ENCODE results near the gene HJURP. TPM values are rescaled to one million over a fixed set of nuclear protein-coding genes. Genes with fewer than 3 reads are reported as not detected.

Gene HJURP
- total RNA-seq, 4 donors from 2014 or later = under 0.01 to 0.23 (median 0.19) TPM; not detected in 1

GRCh38 chr2:233850745-233851144, 3.6 kb downstream of the HJURP start:
- DNase-seq (ENCODE audit: extremely low spot score) = peak; percentile 17
- H3K27me3 ChIP-seq = peaks cover 0 to 44% (median 0%) of the 10 kb centered on the region in 4 donors
- H3K9me3 ChIP-seq = no peaks in the 10 kb centered on the region
- no peak overlapping the region for H3K4me3 ChIP-seq
- TF ChIP-seq CTCF (IDR thresholded peaks at IDR 0.05) (no peak), POLR2AphosphoS5 (IDR thresholded peaks at IDR 0.05) (no peak), EP300 (IDR thresholded peaks at IDR 0.05) (no peak), POLR2A (IDR thresholded peaks at IDR 0.05; ENCODE audit: low read depth) (no peak)
- H3K36me3 ChIP-seq = no peaks in the 10 kb centered on the region
- 93% methylated on average over 7 of the region's 7 CpGs for WGBS
- peaks cover 8 to 19% (median 12%) of the 10 kb centered on the region in 4 donors for H3K4me1 ChIP-seq
- intact Hi-C loops (cut with DNase I) = no loop called here
- H3K27ac ChIP-seq (replicated peaks in 1 of 4) = no peak overlapping the region

- TF ChIP-seq POLR2AphosphoS5 (IDR thresholded peaks at IDR 0.05) = no peak
- TF ChIP-seq CTCF (IDR thresholded peaks at IDR 0.05) = no peak
- TF ChIP-seq EP300 (IDR thresholded peaks at IDR 0.05) = no peak
- TF ChIP-seq POLR2A (IDR thresholded peaks at IDR 0.05; ENCODE audit: low read depth) = no peak
- H3K4me1 ChIP-seq = peaks cover 8 to 11% (median 9%) of the 10 kb centered on the region in 4 donors
- H3K9me3 ChIP-seq = no peaks in the 10 kb centered on the region
- WGBS = 93% methylated on average over 13 of the region's 13 CpGs
- H3K27me3 ChIP-seq = peaks cover 0 to 44% (median 0%) of the 10 kb centered on the region in 4 donors
- H3K36me3 ChIP-seq = no peaks in the 10 kb centered on the region
- no peak overlapping the region for H3K4me3 ChIP-seq
- peak; percentile 45 for DNase-seq (ENCODE audit: extremely low spot score)
- intact Hi-C loops (cut with DNase I) = no loop called here
- H3K27ac ChIP-seq (replicated peaks in 1 of 4) = no peak overlapping the region
These were observed 4.6 kb downstream of the HJURP start for GRCh38 chr2:233849607-233850271.

- Histone ChIP-seq H3K36me3 (no peaks in the 10 kb centered on the region), H3K27ac (replicated peaks in 1 of 4) (no peak overlapping the region), H3K9me3 (no peaks in the 10 kb centered on the region), H3K4me3 (no peak overlapping the region), H3K27me3 (peaks cover 0 to 44% (median 0%) of the 10 kb centered on the region in 4 donors), H3K4me1 (no peaks in the 10 kb centered on the region)
- no peak for TF ChIP-seq CTCF (IDR thresholded peaks at IDR 0.05)
- TF ChIP-seq EP300 (IDR thresholded peaks at IDR 0.05) = no peak
- no peak for TF ChIP-seq POLR2AphosphoS5 (IDR thresholded peaks at IDR 0.05)
- no peak for TF ChIP-seq POLR2A (IDR thresholded peaks at IDR 0.05; ENCODE audit: low read depth)
- whole genome bisulfite sequencing = 91% methylated on average over 13 of the region's 13 CpGs
- DNase-seq (ENCODE audit: extremely low spot score) = peak; percentile 21
- intact Hi-C loops (cut with DNase I) = no loop called here
These were observed 6.1 kb downstream of the HJURP start for GRCh38 chr2:233848276-233848675.

GRCh38 chr2:233847248-233847898, 7.0 kb downstream of the HJURP start:
- Histone ChIP-seq H3K27me3 (peaks cover 0 to 39% (median 0%) of the 10 kb centered on the region in 4 donors), H3K36me3 (no peaks in the 10 kb centered on the region), H3K27ac (replicated peaks in 1 of 4) (no peak overlapping the region), H3K9me3 (no peaks in the 10 kb centered on the region), H3K4me3 (no peak overlapping the region), H3K4me1 (no peaks in the 10 kb centered on the region)
- TF ChIP-seq POLR2A (IDR thresholded peaks at IDR 0.05; ENCODE audit: low read depth) (no peak), CTCF (IDR thresholded peaks at IDR 0.05) (no peak), POLR2AphosphoS5 (IDR thresholded peaks at IDR 0.05) (no peak), EP300 (IDR thresholded peaks at IDR 0.05) (no peak)
- WGBS = 97% methylated on average over 12 of the region's 13 CpGs
- intact Hi-C loops (cut with DNase I) = no loop called here
- peak; percentile 29 for DNase-seq (ENCODE audit: extremely low spot score)

Measured in esophagus muscularis mucosa (tissue), 4 donors.